ENCODE measurements around the gene PALM3. TPM values are rescaled to one million over a fixed set of nuclear protein-coding genes. Genes with fewer than 3 reads are reported as not detected.

PALM3 gene
- total and polyA plus RNA-seq, 12 donors, result 0.14 to 0.94 (median 0.33) TPM; not detected in 6

- 84 to 85% methylated on average over 7 of the region's 7 CpGs for WGBS, 2 donors
- intact Hi-C loops (cut with DNase I), result loop anchor here in 1 of 10 donors (5.0 kb wide), 1 partner anchor 42 kb away; the partner anchor contains the start of gene ASF1B
- H3K27ac ChIP-seq, result no peak overlapping the region
- H3K4me3 ChIP-seq, result no peak overlapping the region
- TF ChIP-seq, protein P1, sequence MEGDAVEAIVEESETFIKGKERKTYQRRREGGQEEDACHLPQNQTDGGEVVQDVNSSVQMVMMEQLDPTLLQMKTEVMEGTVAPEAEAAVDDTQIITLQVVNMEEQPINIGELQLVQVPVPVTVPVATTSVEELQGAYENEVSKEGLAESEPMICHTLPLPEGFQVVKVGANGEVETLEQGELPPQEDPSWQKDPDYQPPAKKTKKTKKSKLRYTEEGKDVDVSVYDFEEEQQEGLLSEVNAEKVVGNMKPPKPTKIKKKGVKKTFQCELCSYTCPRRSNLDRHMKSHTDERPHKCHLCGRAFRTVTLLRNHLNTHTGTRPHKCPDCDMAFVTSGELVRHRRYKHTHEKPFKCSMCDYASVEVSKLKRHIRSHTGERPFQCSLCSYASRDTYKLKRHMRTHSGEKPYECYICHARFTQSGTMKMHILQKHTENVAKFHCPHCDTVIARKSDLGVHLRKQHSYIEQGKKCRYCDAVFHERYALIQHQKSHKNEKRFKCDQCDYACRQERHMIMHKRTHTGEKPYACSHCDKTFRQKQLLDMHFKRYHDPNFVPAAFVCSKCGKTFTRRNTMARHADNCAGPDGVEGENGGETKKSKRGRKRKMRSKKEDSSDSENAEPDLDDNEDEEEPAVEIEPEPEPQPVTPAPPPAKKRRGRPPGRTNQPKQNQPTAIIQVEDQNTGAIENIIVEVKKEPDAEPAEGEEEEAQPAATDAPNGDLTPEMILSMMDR (IDR thresholded peaks at IDR 0.05), result no peak
- H3K27me3 ChIP-seq, result no peaks in the 10 kb centered on the region
- H3K9me3 ChIP-seq, result peaks cover 0 to 12% (median 8%) of the 10 kb centered on the region in 11 donors
- peaks cover 0 to 13% (median 8%) of the 10 kb centered on the region in 9 donors for H3K4me1 ChIP-seq
- peaks cover 0 to 60% (median 29%) of the 10 kb centered on the region in 9 donors for H3K36me3 ChIP-seq
- DNase-seq, result no peak
- ATAC-seq, result no peak
Measured at GRCh38 chr19:14094854-14095253, 33.0 kb upstream of the PALM3 start.

DNA sequence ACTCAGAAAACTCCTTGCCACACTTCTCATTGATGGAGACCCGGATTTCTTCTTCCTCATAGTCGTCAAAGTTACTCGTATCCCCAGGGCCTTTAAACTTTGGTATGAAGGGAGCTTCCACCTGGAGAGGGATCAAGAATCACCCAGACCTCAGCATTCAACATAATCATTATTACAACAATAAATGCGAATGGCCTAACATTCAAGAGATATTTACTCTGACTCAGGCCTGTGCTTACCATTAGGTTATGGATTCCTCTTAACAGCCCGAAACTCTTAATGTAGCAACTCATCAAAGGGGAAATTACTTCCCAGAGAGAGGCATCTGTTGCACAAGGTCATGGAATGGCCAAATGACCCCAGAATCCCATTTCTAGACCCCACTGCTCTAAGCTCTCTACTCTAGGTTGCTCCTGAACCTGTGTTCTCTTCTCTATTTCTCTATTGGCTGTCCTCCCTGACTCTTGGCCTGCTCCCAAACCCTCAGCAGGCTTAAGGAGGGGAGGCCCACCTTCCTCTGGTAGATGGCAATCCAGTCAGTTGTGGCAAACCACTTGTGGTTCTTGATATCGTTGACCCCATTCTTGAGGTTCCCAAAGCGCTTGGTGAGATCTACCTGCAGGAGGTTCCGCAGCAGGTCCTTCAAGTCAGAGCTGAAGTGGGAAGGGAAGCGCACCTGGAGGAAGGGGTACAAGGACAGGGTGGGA is 31.4 kb upstream of the PALM3 start:
- WGBS, 2 donors, result 98 to 99% methylated on average over 9 of the region's 9 CpGs
- peaks cover 0 to 22% (median 16%) of the 10 kb centered on the region in 9 donors for H3K4me1 ChIP-seq
- no peak for ATAC-seq
- H3K27me3 ChIP-seq, result no peaks in the 10 kb centered on the region
- TF ChIP-seq, protein P1 (IDR thresholded peaks at IDR 0.05), result no peak
- H3K9me3 ChIP-seq, result peaks cover 0 to 12% (median 8%) of the 10 kb centered on the region in 11 donors
- H3K4me3 ChIP-seq, result no peak overlapping the region
- peaks cover 0 to 53% (median 26%) of the 10 kb centered on the region in 9 donors for H3K36me3 ChIP-seq
- intact Hi-C loops (cut with DNase I), result loop anchor here in 1 of 10 donors (5.0 kb wide), 1 partner anchor 44 kb away; the partner anchor contains the start of gene ASF1B
- no peak for DNase-seq
- H3K27ac ChIP-seq, result peak overlapping the region in 1 of 10 donors; percentile 10

DNA sequence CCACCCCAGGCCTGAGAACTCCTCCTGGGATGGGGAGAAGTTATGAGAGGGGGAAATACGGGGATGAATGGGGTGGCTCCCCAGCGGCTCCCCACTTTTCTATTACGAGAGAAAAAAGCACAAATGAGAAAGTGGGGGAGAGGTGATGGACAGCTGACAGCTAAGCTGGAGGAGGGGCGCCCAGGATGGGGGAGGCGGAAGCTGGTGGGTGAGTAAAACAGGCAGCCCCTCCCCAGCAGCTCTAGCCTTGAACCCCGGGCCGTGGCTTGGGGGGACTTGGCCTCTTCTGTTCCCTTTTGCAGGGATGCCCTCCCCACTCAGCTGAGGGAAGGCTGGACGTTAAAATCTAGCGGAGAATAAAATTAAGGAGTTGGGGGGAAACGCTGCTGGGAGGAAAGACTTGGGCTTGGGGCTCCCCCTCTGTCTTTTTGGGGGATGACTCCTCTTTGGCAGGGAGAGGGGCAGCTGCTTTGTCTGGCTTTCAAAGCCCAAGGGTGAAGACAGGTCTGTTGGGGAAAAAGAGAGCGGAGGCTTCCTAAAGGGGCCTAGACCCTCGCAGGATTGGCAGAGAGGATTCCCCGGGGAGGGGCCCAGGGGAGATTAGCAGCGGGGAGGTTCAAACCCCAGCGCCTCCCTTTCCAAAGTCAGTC is 30.1 kb upstream of the PALM3 start:
- H3K36me3 ChIP-seq, result peaks cover 0 to 49% (median 13%) of the 10 kb centered on the region in 9 donors
- peaks cover 0 to 19% (median 16%) of the 10 kb centered on the region in 9 donors for H3K4me1 ChIP-seq
- intact Hi-C loops (cut with DNase I), result loop anchor here in 2 of 10 donors (2.0 to 5.0 kb wide), 2 partner anchors 25 to 45 kb away; partner anchors contain the start of genes ASF1B (in 1 of the 2) and PRKACA (in 1 of the 2)
- ATAC-seq, result peak in 4 of 8 donors; percentile 0 to 13 (median 6)
- H3K27me3 ChIP-seq, result no peaks in the 10 kb centered on the region
- DNase-seq, result no peak
- peak overlapping the region; percentile 73 to 95 (median 80) for H3K4me3 ChIP-seq
- WGBS, 2 donors, result 23 to 28% methylated on average over 15 of the region's 15 CpGs
- H3K9me3 ChIP-seq, result peaks cover 0 to 12% (median 8%) of the 10 kb centered on the region in 11 donors
- TF ChIP-seq, protein P1 (IDR thresholded peaks at IDR 0.05), result no peak
- H3K27ac ChIP-seq, result peak overlapping the region in 9 of 10 donors; percentile 88 to 99 (median 96)

Measured in heart right ventricle (tissue), 16 donors.